Smooth muscle cell (in vitro differentiated cells): Measurements from ENCODE around the gene FBXO44. TPM values are rescaled to one million over a fixed set of nuclear protein-coding genes. Genes with fewer than 3 reads are reported as not detected.

Source experiments
- DNase-seq: peaks from one replicate; lab custom pipeline; 2025; ENCODE audit not compliant: unreplicated experiment; lab: John Stamatoyannopoulos, UW
- H2AFZ ChIP-seq: fragments of 200-600 bp; sonication (generic); 2 replicates; pipeline ENCODE4 v1.6.0; 2016; ENCODE audit warnings: antibody characterized with exemption, low read depth, mild to moderate bottlenecking
- H3F3A ChIP-seq: fragments of 200-600 bp; sonication (generic); 2 replicates; pipeline ENCODE4 v1.6.0; 2017; ENCODE audit warnings: antibody characterized with exemption, low read depth
- H3K27ac ChIP-seq: fragments of 200-600 bp; sonication (generic); 2 replicates; pipeline ENCODE4 v1.5.1; 2016; ENCODE audit warnings: low read depth, mild to moderate bottlenecking
- H3K27me3 ChIP-seq: fragments of 200-600 bp; sonication (generic); 2 replicates; pipeline ENCODE4 v1.6.1; 2016; ENCODE audit warnings: low read depth, mild to moderate bottlenecking
- H3K36me3 ChIP-seq: fragments of 200-600 bp; sonication (generic); 2 replicates; pipeline ENCODE4 v1.5.1; 2016; ENCODE audit warnings: low read depth
- H3K4me1 ChIP-seq: fragments of 200-600 bp; sonication (generic); 2 replicates; pipeline ENCODE4 v1.5.1; 2016; ENCODE audit warnings: low read depth
- H3K4me2 ChIP-seq: fragments of 200-600 bp; sonication (generic); 2 replicates; pipeline ENCODE4 v1.6.0; 2016; ENCODE audit warnings: mild to moderate bottlenecking
- H3K4me3 ChIP-seq: fragments of 200-600 bp; sonication (generic); 2 replicates; pipeline ENCODE4 v1.5.1; 2016; ENCODE audit warnings: mild to moderate bottlenecking
- H3K79me2 ChIP-seq: fragments of 200-600 bp; sonication (generic); 2 replicates; pipeline ENCODE4 v1.6.0; 2016; ENCODE audit warnings: low read depth, mild to moderate bottlenecking
- H3K9ac ChIP-seq: fragments of 200-600 bp; sonication (generic); 2 replicates; pipeline ENCODE4 v1.6.0; 2016; ENCODE audit warnings: low read depth
- H3K9me3 ChIP-seq: fragments of 200-600 bp; sonication (generic); replicated peaks from 2 replicates; pipeline ENCODE4 v1.5.1; 2016; ENCODE audit warnings: low read depth
- H4K20me1 ChIP-seq: fragments of 200-600 bp; sonication (generic); 2 replicates; pipeline ENCODE4 v1.6.0; 2016; ENCODE audit warnings: low read depth
- CTCF ChIP-seq: fragments of 200-600 bp; sonication (generic); IDR thresholded peaks from 2 replicates; pipeline ENCODE4 v1.5.1; 2017; ENCODE audit warnings: borderline replicate concordance, mild to moderate bottlenecking, antibody characterized with exemption; ENCODE audit not compliant: insufficient read depth, poor library complexity, severe bottlenecking
- WGBS: methylation state at CpG from one replicate; pipeline ENCODE4 v1.1.7; 2016; ENCODE audit warnings: low lambda C conversion rate; 5-methylcytosine and 5-hydroxymethylcytosine counted together
- polyA plus RNA-seq: library from polyadenylated mRNA; unstranded; fragments of >200 nt; fragmentation: Nextera tagmentation; extraction: Ambion mirVana; gene quantifications from 2 replicates; pipeline ENCODE4 v1.2.1, GENCODE V29; 2016
- total RNA-seq: library from RNA; depleted of rRNA; stranded (reverse); fragments of >200 nt; gene quantifications from 2 replicates; pipeline ENCODE4 v1.2.3, GENCODE V29; 2014

The FBXO44 gene
- total and polyA plus RNA-seq, 2 experiments from 2014 or later = 9.0 to 16.2 TPM

DNA sequence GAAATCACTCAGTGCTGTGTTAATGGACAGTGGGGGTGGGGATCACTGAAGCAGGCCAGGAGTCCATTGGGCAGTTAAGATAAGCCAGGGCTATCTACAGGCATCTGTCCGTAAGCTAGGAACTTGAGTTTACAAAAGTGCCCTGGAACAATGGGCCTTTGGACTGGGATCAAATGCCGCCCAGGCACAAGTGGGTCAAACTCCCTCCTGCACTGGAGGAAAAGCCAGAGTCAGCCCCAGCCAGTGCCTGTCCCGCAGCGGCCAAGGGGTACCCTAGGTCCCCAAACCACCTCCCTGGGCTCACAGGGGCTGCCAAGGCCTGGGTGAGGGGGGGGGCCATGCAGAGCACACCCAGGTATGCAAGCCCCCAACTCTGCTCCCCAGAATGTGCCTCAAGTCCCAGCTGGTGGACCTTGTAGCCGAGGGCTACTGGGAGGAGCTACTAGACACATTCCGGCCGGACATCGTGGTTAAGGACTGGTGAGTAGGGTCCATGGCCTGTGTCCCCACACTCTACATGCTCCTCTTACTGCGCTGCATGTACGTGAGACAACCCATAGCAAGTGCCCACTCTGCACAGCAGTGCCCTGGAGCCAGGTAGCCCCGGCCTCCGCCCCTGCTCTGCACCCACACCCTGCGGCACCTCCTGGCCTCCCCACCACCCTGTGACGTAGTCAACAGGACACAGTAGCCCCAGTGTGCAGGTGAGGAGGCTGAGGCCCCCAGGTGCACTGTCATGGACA is 17.0 kb downstream of the FBXO44 start:
- Histone ChIP-seq H3K4me2 (no peak overlapping the region), H2AFZ (no peak overlapping the region), H3K4me3 (no peak overlapping the region), H3K9ac (no peak overlapping the region), H3K36me3 (no peaks in the 10 kb centered on the region), H3K4me1 (no peaks in the 10 kb centered on the region), H3K79me2 (no peaks in the 10 kb centered on the region), H3K27me3 (no peaks in the 10 kb centered on the region), H3K27ac (no peak overlapping the region), H4K20me1 (no peaks in the 10 kb centered on the region), H3F3A (no peaks in the 10 kb centered on the region), H3K9me3 (no peaks in the 10 kb centered on the region)
- TF ChIP-seq CTCF = no peak
- 92% methylated on average over 14 of the region's 14 CpGs for WGBS
- DNase-seq = no peak

DNA sequence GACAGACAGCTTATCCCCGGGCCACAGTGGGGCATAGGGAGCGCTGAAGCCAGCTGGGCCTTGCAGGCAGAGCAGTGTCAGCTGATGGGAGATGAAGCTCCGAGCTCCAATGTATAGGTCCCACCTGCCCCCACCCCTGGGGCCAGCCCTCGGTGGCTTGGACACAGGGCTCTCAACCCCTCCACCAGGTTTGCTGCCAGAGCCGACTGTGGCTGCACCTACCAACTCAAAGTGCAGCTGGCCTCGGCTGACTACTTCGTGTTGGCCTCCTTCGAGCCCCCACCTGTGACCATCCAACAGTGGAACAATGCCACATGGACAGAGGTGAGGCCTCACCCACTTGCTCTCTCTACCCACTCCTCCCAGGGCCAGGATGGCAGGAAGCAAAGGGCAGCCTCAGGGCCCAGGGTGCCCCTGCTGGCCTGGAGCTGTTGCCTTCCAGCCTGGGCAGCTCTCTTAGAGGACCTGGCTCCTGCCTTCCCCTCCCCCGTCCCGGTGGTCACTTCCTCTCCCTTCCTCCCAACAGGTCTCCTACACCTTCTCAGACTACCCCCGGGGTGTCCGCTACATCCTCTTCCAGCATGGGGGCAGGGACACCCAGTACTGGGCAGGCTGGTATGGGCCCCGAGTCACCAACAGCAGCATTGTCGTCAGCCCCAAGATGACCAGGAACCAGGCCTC is 18.6 kb downstream of the FBXO44 start:
- Histone ChIP-seq H3K36me3 (no peaks in the 10 kb centered on the region), H3K27me3 (no peaks in the 10 kb centered on the region), H3K4me3 (no peak overlapping the region), H3K4me2 (no peak overlapping the region), H3K27ac (no peak overlapping the region), H3K79me2 (no peaks in the 10 kb centered on the region), H3F3A (no peaks in the 10 kb centered on the region), H3K9me3 (no peaks in the 10 kb centered on the region), H4K20me1 (no peaks in the 10 kb centered on the region), H2AFZ (no peak overlapping the region), H3K9ac (no peak overlapping the region), H3K4me1 (no peaks in the 10 kb centered on the region)
- TF ChIP-seq CTCF = no peak
- DNase-seq = no peak
- 97% methylated on average over 14 of the region's 14 CpGs for WGBS

DNA sequence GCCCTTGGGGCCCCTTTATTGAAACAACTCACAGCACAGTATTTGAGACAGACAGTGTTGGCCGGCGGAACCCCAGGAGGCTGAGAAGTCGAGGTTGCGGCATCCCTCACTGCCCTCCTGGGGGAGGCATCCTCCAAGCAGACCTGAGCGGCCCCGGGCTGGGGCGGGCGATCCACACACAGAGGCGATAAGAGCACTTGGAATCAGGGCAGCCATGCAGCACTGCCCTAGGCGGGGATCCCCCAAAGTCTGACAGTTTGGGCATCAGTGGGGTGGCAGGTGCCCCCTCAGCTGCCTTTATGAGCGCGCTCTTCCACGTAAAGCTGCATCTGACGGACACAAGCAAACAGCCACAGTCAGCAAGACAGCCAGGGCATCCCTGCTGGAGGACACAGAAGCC is 19.8 kb downstream of the FBXO44 start:
- Histone ChIP-seq H3K9me3 (no peaks in the 10 kb centered on the region), H3K4me3 (no peak overlapping the region), H3K4me2 (no peak overlapping the region), H4K20me1 (no peaks in the 10 kb centered on the region), H3K27ac (no peak overlapping the region), H2AFZ (no peak overlapping the region), H3K79me2 (no peaks in the 10 kb centered on the region), H3K27me3 (no peaks in the 10 kb centered on the region), H3K4me1 (no peaks in the 10 kb centered on the region), H3F3A (no peaks in the 10 kb centered on the region), H3K9ac (no peak overlapping the region), H3K36me3 (no peaks in the 10 kb centered on the region)
- WGBS = 97% methylated on average over 14 of the region's 14 CpGs
- no peak for DNase-seq
- no peak for TF ChIP-seq CTCF
